Neuronal stem cell (in vitro differentiated cells): ENCODE measurements around the gene LKAAEAR1.

Source experiments
- DNase-seq: peaks from one replicate; pipeline ENCODE4 v3.0.0-alpha.2; 2013; ENCODE audit warnings: low spot score
- H2AFZ ChIP-seq: one replicate; pipeline ENCODE4 v1.6.1; 2013; ENCODE audit warnings: mild to moderate bottlenecking, low read length, inconsistent platforms
- H2AK5ac ChIP-seq: 2 replicates; pipeline ENCODE4 v1.6.1; 2013; ENCODE audit warnings: low read depth, mild to moderate bottlenecking, inconsistent platforms, low read length, moderate library complexity, mixed read lengths
- H2BK120ac ChIP-seq: 2 replicates; pipeline ENCODE4 v1.6.1; 2013; ENCODE audit warnings: low read depth, mild to moderate bottlenecking, inconsistent platforms, low read length, moderate library complexity, mixed read lengths
- H2BK12ac ChIP-seq: one replicate; pipeline ENCODE4 v1.6.1; 2013; ENCODE audit warnings: low read length, inconsistent platforms
- H2BK15ac ChIP-seq: 2 replicates; pipeline ENCODE4 v1.6.1; 2013; ENCODE audit warnings: mild to moderate bottlenecking, low read length, inconsistent platforms, mixed read lengths
- H2BK5ac ChIP-seq: one replicate; pipeline ENCODE4 v1.6.1; 2013; ENCODE audit warnings: inconsistent platforms, mild to moderate bottlenecking, low read length, moderate library complexity
- H3K14ac ChIP-seq: one replicate; pipeline ENCODE4 v1.6.1; 2013; ENCODE audit warnings: low read length, inconsistent platforms
- H3K18ac ChIP-seq: 2 replicates; pipeline ENCODE4 v1.6.1; 2013; ENCODE audit warnings: low read length, inconsistent platforms
- H3K23ac ChIP-seq: 2 replicates; pipeline ENCODE4 v1.6.1; 2013; ENCODE audit warnings: low read depth, mild to moderate bottlenecking, mixed read lengths, low read length, inconsistent platforms; ENCODE audit not compliant: poor library complexity
- H3K27ac ChIP-seq: replicated peaks from 3 replicates; pipeline ENCODE4 v1.5.1; 2013; ENCODE audit warnings: low read length, inconsistent platforms
- H3K27me3 ChIP-seq, 3 experiments: 2 replicates each; pipeline ENCODE4 v1.6.1; 2013; ENCODE audit warnings: low read length in 3 of 3, mild to moderate bottlenecking in 2 of 3, inconsistent platforms in 1 of 3, low read depth in 1 of 3, mixed read lengths in 1 of 3, moderate library complexity in 1 of 3; ENCODE audit not compliant: control insufficient read depth in 3 of 3, insufficient read depth in 3 of 3
- H3K36me3 ChIP-seq, 2 donors: replicated peaks in 1 of 2; 2 replicates each; pipeline ENCODE4 v1.6.1; 2013; ENCODE audit warnings: low read length in 2 of 2; ENCODE audit not compliant: control insufficient read depth in 2 of 2, insufficient read depth in 2 of 2
- H3K4ac ChIP-seq: 2 replicates; pipeline ENCODE4 v1.6.1; 2013; ENCODE audit warnings: inconsistent platforms, mild to moderate bottlenecking, low read length, moderate library complexity
- H3K4me1 ChIP-seq, 2 donors: 1 replicate in 1 of 2; 2 replicates in 1 of 2; pipeline ENCODE4 v1.6.1; 2013; ENCODE audit warnings: low read length in 2 of 2, low read depth in 1 of 2; ENCODE audit not compliant: control insufficient read depth in 2 of 2, insufficient read depth in 1 of 2
- H3K4me2 ChIP-seq: one replicate; pipeline ENCODE4 v1.6.1; 2013; ENCODE audit warnings: mild to moderate bottlenecking, low read length, inconsistent platforms; ENCODE audit not compliant: insufficient read depth, poor library complexity, severe bottlenecking
- H3K4me3 ChIP-seq, 2 donors: 2 replicates each; pipeline ENCODE4 v1.5.1; 2013; ENCODE audit warnings: low read length in 2 of 2, mild to moderate bottlenecking in 2 of 2, inconsistent platforms in 1 of 2, moderate library complexity in 1 of 2
- H3K79me1 ChIP-seq: one replicate; pipeline ENCODE4 v1.6.1; 2013; ENCODE audit warnings: low read depth, mild to moderate bottlenecking, inconsistent platforms, low read length, moderate library complexity
- H3K9ac ChIP-seq: one replicate; pipeline ENCODE4 v1.6.1; 2013; ENCODE audit warnings: mild to moderate bottlenecking, low read depth, low read length, inconsistent platforms; ENCODE audit not compliant: poor library complexity
- H3K9me3 ChIP-seq, 2 donors: replicated peaks in 1 of 2; 2 replicates each; pipeline versions ENCODE3 to v1.6.1; 2013; ENCODE audit warnings: low read length in 2 of 2, mild to moderate bottlenecking in 2 of 2, inconsistent platforms in 1 of 2, low read depth in 1 of 2, mixed read lengths in 1 of 2, moderate library complexity in 1 of 2; ENCODE audit not compliant: control insufficient read depth in 2 of 2, insufficient read depth in 1 of 2
- H4K8ac ChIP-seq: one replicate; pipeline ENCODE4 v1.6.1; 2013; ENCODE audit warnings: low read depth, mild to moderate bottlenecking, inconsistent platforms, low read length, moderate library complexity
- H4K91ac ChIP-seq: one replicate; pipeline ENCODE4 v1.6.1; 2013; ENCODE audit warnings: low read length, low read depth, mild to moderate bottlenecking, inconsistent platforms; ENCODE audit not compliant: poor library complexity
- WGBS, 2 donors: extraction: QIAGEN DNeasy Blood & Tissue Kit; methylation state at CpG; one replicate each; pipeline ENCODE4 v1.1.7; 2013; ENCODE audit warnings: missing lambda C conversion rate in 2 of 2, mixed read lengths in 1 of 2; ENCODE audit not compliant: insufficient read length in 2 of 2, insufficient replicate concordance in 1 of 2; ENCODE audit errors: extremely low coverage in 2 of 2; 5-methylcytosine and 5-hydroxymethylcytosine counted together

Gene LKAAEAR1

DNA sequence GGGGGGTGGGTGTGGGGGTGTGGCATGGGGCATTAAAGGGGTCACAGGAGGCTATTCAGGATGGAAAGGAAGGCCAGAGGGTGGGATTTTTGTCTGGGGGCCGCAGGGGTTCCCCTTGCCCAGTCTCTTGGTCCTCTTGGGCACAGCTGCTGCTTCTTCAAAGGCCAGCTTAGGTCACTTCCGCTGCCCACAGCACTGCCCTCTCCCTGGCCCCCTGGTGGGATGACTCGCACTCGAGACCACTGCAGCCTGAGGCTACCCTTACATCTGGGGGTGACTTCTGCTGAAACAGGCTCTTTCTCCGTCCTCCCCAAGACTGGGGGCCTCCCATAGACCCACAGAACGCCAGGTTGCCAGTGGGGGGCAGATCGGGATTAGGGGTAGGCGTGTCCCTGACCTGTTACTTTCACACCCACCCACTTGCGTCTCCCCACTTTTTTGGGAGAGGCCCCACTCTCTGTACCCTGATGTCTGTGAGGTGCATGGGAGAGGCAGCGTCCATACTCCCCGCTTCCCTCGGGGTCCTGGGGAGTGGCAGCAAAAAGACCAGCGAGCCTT is 1.3 kb downstream of the LKAAEAR1 start:
- no CpG with 5 or more reads among the region's 13 CpGs for WGBS, 2 donors
- Histone ChIP-seq H2AK5ac (peak overlapping the region; percentile 20), H3K27me3 (peaks cover 2 to 52% (median 39%) of the 10 kb centered on the region in 3 experiments), H3K79me1 (peaks cover 4% of the 10 kb centered on the region), H2BK120ac (no peak overlapping the region), H2BK12ac (no peak overlapping the region), H3K14ac (no peak overlapping the region), H3K23ac (no peak overlapping the region), H3K18ac (peak overlapping the region; percentile 76), H4K91ac (no peak overlapping the region), H3K4me1 (peaks cover 36 to 54% of the 10 kb centered on the region in 2 donors), H2BK15ac (peak overlapping the region; percentile 19), H3K4ac (no peak overlapping the region), H3K4me3 (peak overlapping the region in 1 of 2 donors; percentile 65), H2BK5ac (no peak overlapping the region), H2AFZ (peak overlapping the region; percentile 85), H3K4me2 (peak overlapping the region; percentile 73), H3K9me3 (peaks cover 7 to 18% of the 10 kb centered on the region in 2 donors), H3K27ac (no peak overlapping the region), H4K8ac (no peak overlapping the region), H3K36me3 (no peaks in the 10 kb centered on the region), H3K9ac (peak overlapping the region; percentile 46)
- DNase-seq: no peak

DNA sequence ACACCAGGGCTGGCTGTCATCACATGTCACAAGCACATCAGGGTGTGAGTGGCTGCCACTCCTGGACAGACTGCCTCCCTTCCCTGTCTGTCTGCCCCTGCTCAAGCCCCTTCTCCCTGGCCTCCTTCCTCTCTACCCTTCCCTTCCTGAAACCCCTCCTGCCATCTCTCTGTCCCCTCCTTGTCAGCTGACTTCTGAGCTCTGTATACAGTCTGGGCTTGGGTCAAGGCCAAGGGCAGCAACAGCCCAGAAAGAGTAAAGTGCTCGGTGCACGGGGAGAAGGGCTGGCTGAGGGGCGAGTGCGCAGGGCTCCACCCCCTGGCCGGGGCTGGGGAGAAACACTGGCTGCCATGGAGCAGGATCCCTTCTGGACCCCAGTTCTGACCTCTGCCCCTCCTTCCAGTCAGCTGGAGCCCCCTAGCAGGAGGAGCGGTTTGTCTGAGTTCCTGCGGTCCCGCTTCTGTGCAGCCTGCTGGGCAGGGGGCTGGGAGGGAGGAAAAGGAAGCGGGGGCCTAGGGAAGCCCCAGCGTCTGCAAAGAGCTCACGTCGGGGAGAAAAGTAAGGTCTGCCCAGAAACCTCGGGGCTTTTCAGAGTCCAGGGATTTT is 2.0 kb downstream of the LKAAEAR1 start:
- Histone ChIP-seq H3K18ac (peak overlapping the region; percentile 57), H3K4me1 (peaks cover 36 to 57% of the 10 kb centered on the region in 2 donors), H2BK15ac (peak overlapping the region; percentile 30), H3K36me3 (no peaks in the 10 kb centered on the region), H3K14ac (no peak overlapping the region), H2AK5ac (peak overlapping the region; percentile 86), H3K79me1 (peaks cover 9% of the 10 kb centered on the region), H2BK120ac (no peak overlapping the region), H4K91ac (no peak overlapping the region), H2BK12ac (peak overlapping the region; percentile 30), H3K4me2 (no peak overlapping the region), H3K27ac (no peak overlapping the region), H2BK5ac (no peak overlapping the region), H4K8ac (no peak overlapping the region), H3K23ac (peak overlapping the region; percentile 44), H3K4ac (no peak overlapping the region), H3K27me3 (peaks cover 2 to 50% (median 39%) of the 10 kb centered on the region in 3 experiments), H3K4me3 (no peak overlapping the region), H2AFZ (no peak overlapping the region), H3K9me3 (peaks cover 3 to 13% of the 10 kb centered on the region in 2 donors), H3K9ac (no peak overlapping the region)
- no peak for DNase-seq
- no CpG with 5 or more reads among the region's 13 CpGs for WGBS, 2 donors

DNA sequence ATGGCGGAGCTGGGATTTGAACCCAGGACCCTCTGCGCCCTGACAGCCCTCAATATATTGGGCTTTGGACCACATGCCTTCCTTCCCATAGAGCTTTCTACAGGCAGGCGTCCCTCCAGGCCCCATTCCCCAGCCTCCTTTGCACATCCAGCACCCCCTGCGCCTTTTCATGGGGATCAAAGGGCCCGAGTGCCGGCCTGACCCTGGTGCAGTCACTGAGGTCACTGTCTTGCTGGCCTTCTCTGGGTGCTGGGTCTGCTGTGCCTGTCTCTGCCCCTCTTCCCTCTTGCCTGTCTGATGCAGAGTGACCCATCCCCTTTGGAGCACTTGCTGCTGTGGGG is 2.6 kb downstream of the LKAAEAR1 start:
- H3K27me3 ChIP-seq: peaks cover 2 to 47% (median 37%) of the 10 kb centered on the region in 3 experiments
- DNase-seq: no peak
- no peaks in the 10 kb centered on the region for H3K36me3 ChIP-seq
- peaks cover 36 to 57% of the 10 kb centered on the region in 2 donors for H3K4me1 ChIP-seq
- H4K8ac ChIP-seq: no peak overlapping the region
- H2AFZ ChIP-seq: no peak overlapping the region
- H2BK5ac ChIP-seq: peak overlapping the region; percentile 82
- H2BK15ac ChIP-seq: no peak overlapping the region
- H4K91ac ChIP-seq: no peak overlapping the region
- H3K23ac ChIP-seq: peak overlapping the region; percentile 5
- H2BK12ac ChIP-seq: no peak overlapping the region
- peak overlapping the region; percentile 31 for H3K18ac ChIP-seq
- peak overlapping the region; percentile 86 for H2AK5ac ChIP-seq
- no peak overlapping the region for H3K14ac ChIP-seq
- no peak overlapping the region for H3K9ac ChIP-seq
- H3K4me3 ChIP-seq: no peak overlapping the region
- WGBS, 2 donors: no CpG with 5 or more reads among the region's 6 CpGs
- H3K9me3 ChIP-seq: peaks cover under 1 to 9% of the 10 kb centered on the region in 2 donors
- H3K27ac ChIP-seq: no peak overlapping the region
- no peak overlapping the region for H3K4ac ChIP-seq
- H3K79me1 ChIP-seq: peaks cover 9% of the 10 kb centered on the region
- no peak overlapping the region for H2BK120ac ChIP-seq
- H3K4me2 ChIP-seq: no peak overlapping the region

DNA sequence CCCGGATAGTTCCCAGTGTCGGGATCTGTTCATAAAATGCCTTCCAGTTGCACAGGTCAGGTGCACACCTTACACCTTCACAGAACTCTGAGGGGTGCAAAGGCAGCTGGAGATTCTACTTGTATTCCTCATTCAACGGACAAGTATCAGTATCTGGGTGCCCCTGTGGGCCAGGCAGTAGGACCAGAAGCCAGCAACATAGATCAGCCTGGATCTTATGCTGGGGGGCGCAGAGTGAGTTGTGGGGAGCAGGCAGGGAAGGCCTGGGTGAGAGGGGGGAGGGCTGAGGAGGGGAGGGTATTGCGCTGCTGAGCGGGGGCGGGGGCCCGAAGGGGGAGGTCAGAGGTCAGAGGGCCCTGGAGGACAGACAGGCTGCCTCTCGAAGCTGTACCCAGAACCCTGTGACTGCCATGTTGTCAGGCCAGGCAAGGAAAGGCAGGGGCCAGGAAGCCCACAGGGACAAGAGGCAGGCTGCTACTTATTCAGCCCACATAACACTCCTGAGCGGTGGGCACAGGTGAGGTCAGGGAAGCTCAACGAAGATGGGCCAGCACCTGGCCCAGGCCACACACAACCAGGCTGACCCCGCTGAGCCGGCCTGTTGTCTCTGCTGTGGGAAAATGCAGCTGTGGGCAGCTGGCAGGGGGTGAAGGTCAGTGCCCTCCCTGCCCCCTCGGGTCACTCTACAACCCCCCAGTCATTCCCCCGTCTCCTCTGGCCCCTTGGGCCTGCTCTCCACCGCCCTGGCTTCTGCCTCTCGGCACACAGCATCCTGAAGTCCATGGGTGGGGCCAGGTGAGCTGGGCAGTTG is 3.2 kb downstream of the LKAAEAR1 start:
- peak overlapping the region; percentile 95 for H2BK15ac ChIP-seq
- no peak overlapping the region for H3K27ac ChIP-seq
- H2BK5ac ChIP-seq: peak overlapping the region; percentile 82
- H3K79me1 ChIP-seq: peaks cover 9% of the 10 kb centered on the region
- H3K27me3 ChIP-seq: peaks cover 2 to 41% (median 37%) of the 10 kb centered on the region in 3 experiments
- no peak for DNase-seq
- H2AFZ ChIP-seq: peak overlapping the region; percentile 95
- no peak overlapping the region for H3K4ac ChIP-seq
- peak overlapping the region; percentile 94 for H3K18ac ChIP-seq
- no CpG with 5 or more reads among the region's 17 CpGs for WGBS, 2 donors
- peak overlapping the region; percentile 15 for H2AK5ac ChIP-seq
- peaks cover 36 to 57% of the 10 kb centered on the region in 2 donors for H3K4me1 ChIP-seq
- H3K14ac ChIP-seq: peak overlapping the region; percentile 89
- no peak overlapping the region for H4K91ac ChIP-seq
- no peak overlapping the region for H2BK120ac ChIP-seq
- peak overlapping the region; percentile 90 for H3K4me2 ChIP-seq
- H3K23ac ChIP-seq: peak overlapping the region; percentile 20
- no peak overlapping the region for H4K8ac ChIP-seq
- peak overlapping the region; percentile 58 for H2BK12ac ChIP-seq
- H3K36me3 ChIP-seq: peaks cover 0 to 1% of the 10 kb centered on the region in 2 donors
- peak overlapping the region; percentile 70 for H3K9ac ChIP-seq
- peaks cover 0 to 5% of the 10 kb centered on the region in 2 donors for H3K9me3 ChIP-seq
- H3K4me3 ChIP-seq: peak overlapping the region in 1 of 2 donors; percentile 58
